Coronary artery (tissue), 2 donors: Measurements from ENCODE around the gene RIOX2.
"Not testable (repeated sequence)": the region's sequence is repeated elsewhere in the genome, so short reads cannot be mapped to it uniquely, and the experiment has no call there.

ENCODE experiments used
- DNase-seq: peaks from one replicate; pipeline ENCODE4 v3.0.0-alpha.2; 2017; ENCODE audit warnings: low spot score
- H3K27ac ChIP-seq, 2 donors: fragments of 200-600 bp; sonication (generic); one replicate each; pipeline ENCODE4 v1.5.1; 2016 to 2019
- H3K4me3 ChIP-seq: fragments of 200-600 bp; sonication (generic); 2 replicates; pipeline ENCODE4 v1.5.1; 2016; ENCODE audit warnings: mild to moderate bottlenecking, moderate library complexity
- CTCF ChIP-seq: fragments of 200-600 bp; sonication (generic); IDR thresholded peaks from one replicate; pipeline ENCODE4 v1.5.1; 2019; ENCODE audit warnings: antibody characterized with exemption

The RIOX2 gene

GRCh38 chr3:97971679-97972567 is at the start of gene RIOX2:
RIOX2 (minus strand) TSS chr3:97972431; CDS start chr3:97967593, 4,838 bp downstream.
- Histone ChIP-seq H3K4me3 (peak within 1 kb of the TSS; percentile 89), H3K27ac (peak within 1 kb of the TSS; percentile 79 to 89)
- DNase-seq, result peak; percentile 82
- no peak for TF ChIP-seq CTCF

GRCh38 chr3:98020412-98020811 is 48.2 kb upstream of the RIOX2 start:
- no peak overlapping the region for H3K4me3 ChIP-seq
- DNase-seq, result no peak
- no peak overlapping the region for H3K27ac ChIP-seq
- no peak for TF ChIP-seq CTCF

GRCh38 chr3:98018301-98018700 is 46.1 kb upstream of the RIOX2 start:
- no peak for DNase-seq
- H3K4me3 ChIP-seq, result no peak overlapping the region
- no peak for TF ChIP-seq CTCF
- H3K27ac ChIP-seq, result no peak overlapping the region

GRCh38 chr3:98014268-98014585 is 42.0 kb upstream of the RIOX2 start:
- Histone ChIP-seq H3K27ac (no peak overlapping the region), H3K4me3 (no peak overlapping the region)
- TF ChIP-seq CTCF, result no peak
- DNase-seq, result no peak

GRCh38 chr3:98013411-98014267 is 41.4 kb upstream of the RIOX2 start:
- Histone ChIP-seq H3K4me3 (no peak overlapping the region), H3K27ac (no peak overlapping the region)
- no peak for TF ChIP-seq CTCF
- DNase-seq, result no peak

- Histone ChIP-seq H3K27ac (no peak overlapping the region), H3K4me3 (no peak overlapping the region)
- no peak for TF ChIP-seq CTCF
- DNase-seq, result no peak
These were observed 40.7 kb upstream of the RIOX2 start for GRCh38 chr3:98012979-98013378.

GRCh38 chr3:98010883-98011449 is 38.7 kb upstream of the RIOX2 start:
- DNase-seq, H3K4me3 ChIP-seq, H3K27ac ChIP-seq: not testable (repeated sequence)
